IPS-20b (cell line): ENCODE results near the gene LSM7.

Experiments
- H3K27ac ChIP-seq: one replicate; pipeline ENCODE4 v1.5.1; 2013; ENCODE audit warnings: low read length
- H3K27me3 ChIP-seq: 2 replicates; pipeline ENCODE4 v1.6.1; 2013; ENCODE audit warnings: mild to moderate bottlenecking, low read length, inconsistent platforms; ENCODE audit not compliant: insufficient read depth
- H3K36me3 ChIP-seq: 2 replicates; pipeline ENCODE4 v1.6.1; 2013; ENCODE audit warnings: low read depth, mild to moderate bottlenecking, inconsistent platforms, low read length, moderate library complexity; ENCODE audit not compliant: insufficient read depth
- H3K4me1 ChIP-seq: 2 replicates; pipeline ENCODE4 v1.6.1; 2013; ENCODE audit warnings: mild to moderate bottlenecking, control low read depth, inconsistent platforms, low read length, moderate library complexity; ENCODE audit not compliant: insufficient read depth
- H3K4me3 ChIP-seq: 2 replicates; pipeline ENCODE4 v1.5.1; 2013; ENCODE audit warnings: mild to moderate bottlenecking, low read length, inconsistent platforms
- H3K9ac ChIP-seq: 2 replicates; pipeline ENCODE4 v1.6.1; 2013; ENCODE audit warnings: low read depth, mild to moderate bottlenecking, inconsistent platforms, low read length, moderate library complexity
- H3K9me3 ChIP-seq: 2 replicates; pipeline ENCODE4 v1.6.1; 2013; ENCODE audit warnings: mild to moderate bottlenecking, low read depth, low read length, inconsistent platforms; ENCODE audit not compliant: insufficient read depth

Gene LSM7

DNA sequence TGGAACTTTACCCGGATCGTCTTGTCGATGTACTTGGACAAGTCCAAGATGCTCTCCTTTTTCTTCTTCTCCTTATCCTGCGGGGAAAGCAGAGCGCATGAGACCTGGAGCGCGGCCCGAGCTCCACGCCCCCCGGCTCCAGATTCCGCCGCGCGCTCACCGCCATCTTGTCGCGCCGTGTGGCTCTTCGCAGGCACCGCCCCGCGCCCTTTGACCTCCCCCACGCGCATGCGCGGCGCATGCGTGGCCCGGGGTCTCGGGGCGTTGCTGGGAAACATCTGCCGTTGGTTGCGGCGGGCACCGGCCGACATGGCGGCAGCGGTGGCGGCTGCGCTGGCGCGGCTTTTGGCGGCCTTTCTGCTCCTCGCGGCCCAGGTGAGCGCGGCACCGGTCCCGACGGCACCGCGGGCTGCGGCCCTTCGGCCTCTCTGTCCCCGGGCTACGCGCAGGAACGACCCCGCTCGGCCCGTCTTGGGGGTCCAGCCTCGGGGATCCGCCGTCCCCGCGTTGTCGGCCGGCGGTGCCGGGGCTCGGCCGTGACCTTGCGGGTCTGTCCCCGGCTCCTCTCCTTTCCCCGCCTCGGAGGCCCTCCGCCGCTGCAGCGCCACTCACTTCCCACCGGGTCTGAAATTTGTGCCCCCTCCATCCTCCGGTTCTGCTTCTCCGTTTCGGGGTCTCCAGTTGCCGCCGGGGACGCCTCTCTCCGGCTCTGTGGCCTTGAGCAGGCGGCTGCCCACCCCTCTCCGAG, at the start of gene LSM7, which contains the start of gene SPPL2B:
Gene LSM7, minus strand, starts transcription at position 186 of the 748 bp plus-strand sequence. Its CDS starts 20 bp downstream, at position 166.
Gene SPPL2B, plus strand, starts transcription at position 284 of the 748 bp plus-strand sequence. Its CDS starts 26 bp downstream, at position 310.
- peak within 1 kb of the TSS; percentile 88 for H3K27ac ChIP-seq
- peak within 1 kb of the TSS; percentile 98 for H3K4me3 ChIP-seq
- H3K9me3 ChIP-seq: no peaks in the 10 kb centered on the region
- peaks cover 16% of the 10 kb centered on the region; the same call in 1 of the 2 replicates for H3K36me3 ChIP-seq
- H3K27me3 ChIP-seq: no peaks in the 10 kb centered on the region
- H3K9ac ChIP-seq: peak within 1 kb of the TSS; percentile 95
- H3K4me1 ChIP-seq: peaks cover 21% of the 10 kb centered on the region

DNA sequence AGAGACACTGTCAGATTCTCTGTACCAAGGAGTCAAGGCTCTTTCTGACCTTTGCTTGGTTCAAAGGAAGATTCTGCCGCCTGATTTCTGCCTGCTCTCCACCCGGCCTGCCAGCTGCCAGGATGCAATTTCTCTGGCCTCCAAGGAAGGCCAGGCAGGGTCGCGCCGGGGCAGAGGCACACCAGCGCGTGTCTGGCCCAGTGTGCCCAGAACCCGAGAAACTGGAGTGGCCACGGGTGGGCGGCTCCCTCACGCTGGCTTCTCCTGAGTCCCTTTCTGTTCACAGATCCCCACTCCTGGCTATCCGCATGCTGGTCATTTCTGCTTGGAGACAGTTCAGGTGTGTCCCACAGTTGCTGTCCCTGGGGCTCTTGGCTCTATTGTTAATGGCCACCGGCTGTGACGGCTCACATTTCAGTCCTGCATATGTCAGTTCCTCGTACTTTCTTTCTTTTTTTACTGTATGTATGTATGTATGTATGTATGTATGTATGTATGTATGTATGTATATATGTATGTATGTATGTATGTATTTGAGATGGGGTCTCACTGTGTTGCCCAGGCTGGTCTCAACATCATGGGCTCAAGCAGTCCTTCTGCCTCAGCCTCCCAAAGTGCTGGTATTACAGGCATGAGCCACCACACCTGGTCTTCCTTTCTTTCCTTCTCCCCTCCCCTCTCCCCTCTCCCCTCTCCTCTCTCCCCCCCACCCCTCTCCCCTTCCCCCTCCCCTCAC, 48.6 kb upstream of the LSM7 start:
- Histone ChIP-seq H3K4me1 (no peaks in the 10 kb centered on the region), H3K9me3 (no peaks in the 10 kb centered on the region; the same call in 1 of the 2 replicates), H3K9ac (no peak overlapping the region), H3K4me3 (no peak overlapping the region), H3K27me3 (no peaks in the 10 kb centered on the region), H3K27ac (no peak overlapping the region), H3K36me3 (no peaks in the 10 kb centered on the region)

DNA sequence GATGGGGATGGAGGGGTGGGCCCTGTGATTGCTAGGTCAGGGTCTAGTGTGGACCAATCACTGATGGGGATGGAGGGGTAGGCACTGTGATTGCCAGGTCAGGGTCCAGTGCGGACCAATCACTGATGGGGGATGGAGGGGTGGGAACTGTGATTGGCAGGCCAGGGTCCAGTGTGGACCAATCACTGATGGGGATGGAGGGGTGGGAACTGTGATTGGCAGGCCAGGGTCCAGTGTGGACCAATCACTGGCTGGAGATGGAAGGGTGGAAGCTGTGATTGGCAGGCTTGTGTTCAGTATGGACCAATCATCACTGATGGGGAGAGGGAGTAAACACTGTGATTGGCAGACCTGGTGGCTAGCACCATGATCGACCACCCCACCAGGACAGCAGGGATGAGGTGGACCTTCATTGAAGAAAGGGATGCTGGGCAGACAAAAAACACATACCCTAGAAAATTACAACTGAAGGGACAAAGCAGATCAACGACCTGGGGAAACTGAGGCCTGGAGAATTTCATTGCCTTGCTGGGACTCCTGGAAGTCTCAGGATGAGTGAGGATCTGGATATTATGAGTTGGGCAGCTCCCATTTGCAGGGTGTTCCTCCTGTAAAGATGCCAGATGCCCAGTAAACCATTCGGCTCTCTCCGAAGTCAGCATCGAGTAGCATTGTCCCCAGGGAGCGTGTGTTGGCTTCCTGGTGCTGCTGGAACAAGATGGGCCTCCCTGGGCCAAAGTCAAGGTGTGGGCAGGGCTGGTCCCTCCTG, 47.2 kb upstream of the LSM7 start:
- Histone ChIP-seq H3K9ac (no peak overlapping the region), H3K4me3 (no peak overlapping the region), H3K4me1 (no peaks in the 10 kb centered on the region), H3K27ac (no peak overlapping the region), H3K36me3 (no peaks in the 10 kb centered on the region), H3K27me3 (no peaks in the 10 kb centered on the region), H3K9me3 (no peaks in the 10 kb centered on the region; the same call in 1 of the 2 replicates)

DNA sequence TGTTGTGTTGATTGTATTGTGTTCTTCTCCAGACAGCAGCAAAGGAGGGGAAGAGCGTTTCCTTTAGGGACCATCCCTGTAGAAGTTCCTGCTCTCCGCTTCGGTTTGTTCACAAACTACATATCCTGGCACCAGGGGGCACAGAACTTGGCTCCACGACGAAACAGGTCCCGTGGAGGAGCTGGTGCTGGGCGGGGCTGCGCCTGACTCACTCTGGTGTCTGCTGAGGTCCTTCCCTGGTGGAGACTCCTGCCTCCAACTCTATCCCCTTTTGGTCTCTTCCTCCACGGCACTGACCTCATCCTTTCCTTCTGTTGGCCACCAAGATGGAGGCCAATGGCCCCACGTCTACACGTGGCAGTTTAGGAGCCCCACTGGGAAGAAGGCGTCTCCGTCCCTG, 46.4 kb upstream of the LSM7 start:
- Histone ChIP-seq H3K9ac (no peak overlapping the region), H3K27me3 (no peaks in the 10 kb centered on the region)

DNA sequence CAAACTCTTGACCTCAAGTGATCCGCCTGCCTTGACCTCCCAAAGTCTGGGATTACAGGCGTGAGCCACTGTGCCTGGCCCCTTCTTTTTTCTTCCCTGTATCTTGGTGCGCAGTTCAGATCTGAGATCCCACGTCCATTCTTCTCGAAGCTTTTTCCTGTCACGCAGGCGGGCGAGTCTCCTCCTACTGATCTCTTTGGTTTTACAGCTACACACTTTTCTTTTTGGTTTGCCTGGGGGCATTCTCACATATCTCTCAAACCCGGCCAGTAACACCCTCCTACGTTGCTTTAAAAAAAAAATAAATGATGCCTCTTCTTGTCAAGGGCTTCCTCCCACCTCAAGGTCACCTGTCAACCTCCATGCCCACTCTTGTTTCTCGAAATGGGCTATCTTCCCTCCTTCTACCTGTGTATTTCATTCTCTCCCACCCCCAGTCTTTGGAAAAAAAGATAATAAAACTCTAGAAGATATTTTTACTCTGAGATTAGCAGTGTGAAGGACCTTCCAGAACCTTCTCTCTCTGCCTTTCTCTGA, 43.8 kb upstream of the LSM7 start:
- no peak overlapping the region for H3K4me3 ChIP-seq

More for the DNA sequence above, 46.4 kb upstream of the LSM7 start:
- H3K4me3 ChIP-seq: no peak overlapping the region
- no peaks in the 10 kb centered on the region for H3K36me3 ChIP-seq
- H3K27ac ChIP-seq: no peak overlapping the region
- H3K9me3 ChIP-seq: no peaks in the 10 kb centered on the region; the same call in 1 of the 2 replicates
- no peaks in the 10 kb centered on the region for H3K4me1 ChIP-seq

DNA sequence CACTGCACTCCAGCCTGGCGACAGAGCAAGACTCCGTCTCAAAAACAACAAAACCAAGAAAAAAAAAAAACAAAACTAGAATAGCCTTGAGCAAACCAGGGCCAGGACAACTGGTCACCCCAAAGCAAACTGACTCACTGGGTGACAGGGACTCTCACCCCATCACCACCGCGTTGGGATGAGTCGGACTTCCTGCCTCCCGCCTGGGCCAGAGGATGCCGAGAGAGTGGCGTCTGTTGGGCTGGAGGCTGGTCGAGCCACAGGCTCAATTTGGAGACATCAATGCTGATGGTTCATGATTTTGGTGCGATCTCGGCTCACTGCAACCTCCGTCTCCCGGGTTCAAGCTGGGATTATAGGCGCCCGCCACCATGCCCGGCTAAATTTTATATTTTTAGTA, 43.3 kb upstream of the LSM7 start:
- Histone ChIP-seq H3K4me3 (no peak overlapping the region), H3K27ac (no peak overlapping the region), H3K9me3 (no peaks in the 10 kb centered on the region; the same call in 1 of the 2 replicates), H3K27me3 (no peaks in the 10 kb centered on the region), H3K36me3 (no peaks in the 10 kb centered on the region), H3K9ac (no peak overlapping the region), H3K4me1 (no peaks in the 10 kb centered on the region)

More for the DNA sequence above, 43.8 kb upstream of the LSM7 start:
- H3K27me3 ChIP-seq: no peaks in the 10 kb centered on the region
- H3K27ac ChIP-seq: no peak overlapping the region
- no peaks in the 10 kb centered on the region for H3K36me3 ChIP-seq
- no peaks in the 10 kb centered on the region; the same call in 1 of the 2 replicates for H3K9me3 ChIP-seq
- H3K4me1 ChIP-seq: no peaks in the 10 kb centered on the region
- no peak overlapping the region for H3K9ac ChIP-seq

DNA sequence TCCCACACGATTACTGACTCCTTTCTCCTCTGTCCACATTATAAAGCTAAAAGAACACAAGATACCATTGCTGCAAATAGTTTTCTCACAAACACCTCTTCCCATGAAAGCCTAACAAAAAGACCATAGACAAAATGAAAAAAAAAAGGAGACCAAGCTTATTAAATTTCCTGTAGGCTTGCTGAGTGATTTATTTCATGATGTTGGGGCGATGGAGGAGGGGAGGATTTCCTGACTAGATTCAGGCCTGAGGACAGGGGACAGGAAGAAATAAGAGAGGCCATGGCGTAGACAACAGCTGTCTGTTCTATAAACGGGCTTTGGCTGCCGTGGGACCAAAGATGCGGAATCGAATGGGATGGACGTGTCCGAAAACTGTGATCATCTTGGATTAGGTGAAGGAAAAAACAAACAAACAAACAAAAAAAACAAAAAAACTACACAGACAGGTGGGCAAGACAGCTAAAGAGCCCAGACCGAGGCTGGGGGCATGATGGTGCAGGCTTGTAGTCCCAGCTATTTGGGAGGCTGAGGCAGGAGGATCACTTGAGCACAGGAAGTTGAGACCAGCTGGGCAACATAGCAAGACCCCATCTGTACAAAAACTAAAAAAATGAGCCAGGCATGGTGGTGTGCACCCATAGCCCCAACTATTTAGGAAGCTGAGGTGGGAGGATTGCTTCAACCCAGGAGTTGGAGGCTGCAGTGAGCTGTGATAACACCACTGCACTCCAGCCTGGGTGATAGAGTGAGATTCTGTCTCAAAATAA, 37.0 kb upstream of the LSM7 start:
- H3K27ac ChIP-seq: no peak overlapping the region
- no peaks in the 10 kb centered on the region for H3K36me3 ChIP-seq
- peaks cover 12% of the 10 kb centered on the region for H3K27me3 ChIP-seq
- no peaks in the 10 kb centered on the region for H3K9me3 ChIP-seq
- no peaks in the 10 kb centered on the region for H3K4me1 ChIP-seq
- no peak overlapping the region for H3K9ac ChIP-seq
- no peak overlapping the region for H3K4me3 ChIP-seq

DNA sequence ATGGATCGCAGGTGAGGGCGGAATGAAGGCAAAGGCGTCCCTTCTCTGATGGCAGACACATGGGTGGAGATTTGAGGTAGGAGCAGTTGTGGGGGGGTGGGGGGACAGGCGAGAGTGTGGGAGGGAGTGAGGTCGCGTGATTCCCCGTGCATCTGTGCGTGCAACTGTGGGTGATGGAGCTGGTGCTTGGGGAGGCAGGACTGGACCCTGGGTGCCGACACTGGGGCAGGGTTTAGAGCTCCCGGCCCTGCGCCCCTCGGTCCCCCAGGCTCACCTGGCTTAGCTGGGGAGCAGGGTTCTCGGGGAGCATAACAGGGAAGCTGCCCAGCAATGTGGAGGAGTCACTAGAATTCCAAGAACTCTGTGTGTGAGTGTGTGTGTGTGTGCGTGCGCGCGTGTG, 35.0 kb upstream of the LSM7 start:
- Histone ChIP-seq H3K27me3 (peaks cover 32% of the 10 kb centered on the region), H3K27ac (no peak overlapping the region), H3K9ac (no peak overlapping the region), H3K4me1 (no peaks in the 10 kb centered on the region), H3K9me3 (no peaks in the 10 kb centered on the region), H3K36me3 (no peaks in the 10 kb centered on the region), H3K4me3 (no peak overlapping the region)

DNA sequence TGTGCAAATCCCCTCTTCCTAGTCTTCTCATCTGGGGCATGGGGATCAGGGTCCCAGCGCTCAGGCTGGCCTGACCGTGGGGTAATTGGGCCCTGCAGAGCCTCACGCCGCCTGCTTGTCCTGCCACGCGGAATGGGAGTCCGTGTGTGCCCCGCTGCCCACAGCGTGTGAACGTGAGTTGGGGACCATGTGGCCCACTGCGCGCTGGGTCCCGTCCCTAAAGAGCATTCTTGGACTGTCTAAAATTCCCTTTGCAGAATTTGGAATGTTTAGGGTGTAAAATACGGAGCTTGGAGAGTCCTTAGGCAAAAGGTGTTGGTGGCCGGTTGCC, 34.5 kb upstream of the LSM7 start:
- H3K36me3 ChIP-seq: no peaks in the 10 kb centered on the region
- H3K4me3 ChIP-seq: no peak overlapping the region
- no peaks in the 10 kb centered on the region for H3K4me1 ChIP-seq
- no peaks in the 10 kb centered on the region for H3K9me3 ChIP-seq
- H3K9ac ChIP-seq: no peak overlapping the region
- no peak overlapping the region for H3K27ac ChIP-seq
- peaks cover 37% of the 10 kb centered on the region for H3K27me3 ChIP-seq

DNA sequence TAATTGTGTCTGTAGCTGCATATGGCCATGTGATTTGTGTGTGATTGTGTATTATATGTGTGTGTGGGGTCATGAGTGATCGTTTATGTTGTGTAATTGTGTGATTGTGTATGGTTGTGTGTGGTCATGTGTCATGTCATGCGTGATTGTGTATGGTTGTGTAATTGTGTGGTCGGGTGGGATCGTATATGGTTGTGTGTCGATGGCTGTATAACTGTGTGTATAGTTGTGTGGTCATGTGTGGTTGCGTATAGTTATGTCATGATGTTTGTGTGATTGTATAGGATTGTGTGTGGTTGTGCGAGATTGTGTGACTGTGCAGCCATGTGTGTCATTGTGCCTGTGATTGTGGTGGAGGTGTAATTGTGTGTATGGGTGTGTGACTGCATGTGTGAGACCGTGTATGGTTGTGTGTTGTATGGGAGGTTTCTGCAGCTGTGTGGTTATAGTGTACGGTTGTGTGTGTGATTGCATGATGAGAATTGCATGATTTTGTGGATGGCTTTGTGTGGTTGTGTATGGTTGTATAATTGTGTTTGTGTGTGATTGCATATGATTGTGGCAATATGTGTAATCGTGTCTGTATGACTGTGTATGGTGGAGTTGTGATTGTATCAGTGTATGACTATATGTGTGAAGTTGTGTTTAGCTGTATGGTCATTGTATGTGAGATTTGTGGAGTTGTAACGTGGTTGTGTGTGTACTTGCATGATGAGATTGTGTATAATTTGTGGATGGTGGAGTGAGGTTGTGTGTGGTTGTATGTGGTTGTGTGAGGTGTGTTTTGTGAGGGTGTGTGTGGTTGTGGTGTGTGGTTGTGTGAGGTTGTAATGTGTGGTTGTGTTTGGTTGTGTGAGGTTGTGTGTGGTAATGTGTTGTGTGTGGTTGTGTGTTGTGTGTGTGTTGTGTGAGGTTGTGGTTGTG, 33.9 kb upstream of the LSM7 start:
- peaks cover 37% of the 10 kb centered on the region for H3K27me3 ChIP-seq
- H3K9me3 ChIP-seq: no peaks in the 10 kb centered on the region
- no peak overlapping the region for H3K9ac ChIP-seq
- H3K36me3 ChIP-seq: no peaks in the 10 kb centered on the region
- H3K4me3 ChIP-seq: no peak overlapping the region
- H3K27ac ChIP-seq: no peak overlapping the region
- H3K4me1 ChIP-seq: no peaks in the 10 kb centered on the region
